Cardiac fibroblast (primary cell): ENCODE measurements around the gene DSG2.

ENCODE experiments used
- DNase-seq, 2 donors: peaks; one replicate each; pipeline versions ENCODE4 v3.0.0 to v3.0.0-alpha.2; 2010; ENCODE audit warnings: low read depth in 2 of 2
- H3K4me3 ChIP-seq, 2 donors: replicated peaks in 1 of 2; 1 replicate in 1 of 2; 2 replicates in 1 of 2; pipeline ENCODE4 v1.5.1; 2011; ENCODE audit warnings: low read depth in 2 of 2, low read length in 2 of 2, mild to moderate bottlenecking in 2 of 2, moderate library complexity in 1 of 2
- TF ChIP-seq, protein P1 (sequence below): IDR thresholded peaks from one replicate; pipeline ENCODE4 v1.5.1; 2011; ENCODE audit warnings: low read depth, mild to moderate bottlenecking, low read length, inconsistent platforms

The DSG2 gene

DNA sequence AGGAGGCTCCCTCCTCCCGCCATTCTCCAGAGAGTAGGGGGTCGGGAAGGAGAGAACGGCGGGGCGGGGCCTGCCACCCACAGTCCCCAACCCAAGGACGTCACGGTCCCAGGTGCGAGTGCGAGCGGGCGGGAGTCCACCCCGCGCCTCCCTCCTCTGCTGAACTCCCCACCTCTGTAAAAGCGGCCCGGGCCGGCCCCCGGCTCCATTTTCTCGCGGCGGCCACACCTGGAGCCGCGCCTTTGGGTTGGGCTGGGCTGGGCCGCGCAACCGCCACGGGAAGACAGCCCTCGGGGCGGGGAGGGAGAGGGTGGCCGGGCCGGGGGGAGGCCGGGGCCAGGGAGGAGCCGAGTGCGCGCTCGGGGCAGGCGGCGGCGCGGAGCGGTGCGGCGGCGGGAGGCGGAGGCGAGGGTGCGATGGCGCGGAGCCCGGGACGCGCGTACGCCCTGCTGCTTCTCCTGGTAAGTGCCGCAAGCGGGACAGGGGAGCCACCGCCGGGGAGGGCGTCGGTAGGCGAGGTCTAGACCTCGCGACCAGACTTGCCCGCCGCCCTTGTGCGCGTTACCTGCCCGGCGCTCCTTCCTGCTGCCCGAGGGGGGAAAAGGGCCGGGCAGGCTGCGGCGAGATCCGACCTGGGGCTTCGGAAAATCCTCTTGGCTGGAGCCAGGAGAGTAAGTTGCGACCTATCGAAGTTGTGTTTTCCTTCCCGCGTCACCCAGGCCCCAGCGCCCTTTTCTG, at the start of gene DSG2:
Gene DSG2, plus strand, starts transcription at position 342 of the 738 bp plus-strand sequence. Its CDS starts 75 bp downstream, at position 417.
- TF ChIP-seq, protein P1, sequence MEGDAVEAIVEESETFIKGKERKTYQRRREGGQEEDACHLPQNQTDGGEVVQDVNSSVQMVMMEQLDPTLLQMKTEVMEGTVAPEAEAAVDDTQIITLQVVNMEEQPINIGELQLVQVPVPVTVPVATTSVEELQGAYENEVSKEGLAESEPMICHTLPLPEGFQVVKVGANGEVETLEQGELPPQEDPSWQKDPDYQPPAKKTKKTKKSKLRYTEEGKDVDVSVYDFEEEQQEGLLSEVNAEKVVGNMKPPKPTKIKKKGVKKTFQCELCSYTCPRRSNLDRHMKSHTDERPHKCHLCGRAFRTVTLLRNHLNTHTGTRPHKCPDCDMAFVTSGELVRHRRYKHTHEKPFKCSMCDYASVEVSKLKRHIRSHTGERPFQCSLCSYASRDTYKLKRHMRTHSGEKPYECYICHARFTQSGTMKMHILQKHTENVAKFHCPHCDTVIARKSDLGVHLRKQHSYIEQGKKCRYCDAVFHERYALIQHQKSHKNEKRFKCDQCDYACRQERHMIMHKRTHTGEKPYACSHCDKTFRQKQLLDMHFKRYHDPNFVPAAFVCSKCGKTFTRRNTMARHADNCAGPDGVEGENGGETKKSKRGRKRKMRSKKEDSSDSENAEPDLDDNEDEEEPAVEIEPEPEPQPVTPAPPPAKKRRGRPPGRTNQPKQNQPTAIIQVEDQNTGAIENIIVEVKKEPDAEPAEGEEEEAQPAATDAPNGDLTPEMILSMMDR: no peak
- DNase-seq: peak; percentile 21 to 35
- H3K4me3 ChIP-seq: peak within 1 kb of the TSS; percentile 62 to 76

DNA sequence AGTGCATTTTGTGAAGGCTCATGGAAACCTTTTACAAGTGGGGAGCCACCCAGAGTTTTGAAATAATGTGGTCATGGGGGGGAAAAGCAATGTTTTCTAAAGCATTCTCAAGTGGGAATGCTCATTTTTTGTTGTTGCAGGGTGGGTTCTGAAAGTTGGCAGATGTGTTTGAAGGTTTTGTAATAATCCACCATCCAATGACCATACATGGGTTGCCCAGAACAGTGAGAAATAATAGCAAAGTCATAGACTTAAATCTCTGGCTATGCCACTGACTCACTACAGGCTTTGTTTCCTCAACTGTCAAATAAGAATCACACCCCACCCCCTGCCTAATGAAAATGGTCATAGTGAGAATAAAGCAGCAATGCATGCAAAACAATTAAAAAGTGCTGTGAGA, 47.6 kb upstream of the DSG2 start:
- TF ChIP-seq, protein P1: no peak
- DNase-seq: peak; percentile 10 to 47
- no peak overlapping the region for H3K4me3 ChIP-seq

DNA sequence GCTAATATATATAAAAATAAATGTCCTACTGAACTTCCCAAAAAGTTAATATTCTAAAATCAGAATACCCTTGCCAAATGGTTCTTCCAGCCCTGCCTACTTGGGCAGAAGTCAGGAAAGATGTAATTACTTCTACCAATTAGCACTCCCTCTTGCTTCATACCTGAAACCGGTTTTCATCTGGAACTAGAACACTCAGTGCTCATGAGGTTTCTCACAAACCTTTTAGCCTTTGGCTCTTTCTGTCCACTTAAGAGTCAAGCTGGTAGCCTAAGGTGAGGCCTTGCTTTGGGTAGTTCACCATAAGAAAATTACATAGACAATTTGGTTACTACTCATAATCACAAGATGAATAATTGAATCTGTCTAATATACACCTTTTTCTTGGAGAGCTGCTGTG, 46.4 kb upstream of the DSG2 start:
- TF ChIP-seq, protein P1: no peak
- no peak for DNase-seq
- no peak overlapping the region for H3K4me3 ChIP-seq

DNA sequence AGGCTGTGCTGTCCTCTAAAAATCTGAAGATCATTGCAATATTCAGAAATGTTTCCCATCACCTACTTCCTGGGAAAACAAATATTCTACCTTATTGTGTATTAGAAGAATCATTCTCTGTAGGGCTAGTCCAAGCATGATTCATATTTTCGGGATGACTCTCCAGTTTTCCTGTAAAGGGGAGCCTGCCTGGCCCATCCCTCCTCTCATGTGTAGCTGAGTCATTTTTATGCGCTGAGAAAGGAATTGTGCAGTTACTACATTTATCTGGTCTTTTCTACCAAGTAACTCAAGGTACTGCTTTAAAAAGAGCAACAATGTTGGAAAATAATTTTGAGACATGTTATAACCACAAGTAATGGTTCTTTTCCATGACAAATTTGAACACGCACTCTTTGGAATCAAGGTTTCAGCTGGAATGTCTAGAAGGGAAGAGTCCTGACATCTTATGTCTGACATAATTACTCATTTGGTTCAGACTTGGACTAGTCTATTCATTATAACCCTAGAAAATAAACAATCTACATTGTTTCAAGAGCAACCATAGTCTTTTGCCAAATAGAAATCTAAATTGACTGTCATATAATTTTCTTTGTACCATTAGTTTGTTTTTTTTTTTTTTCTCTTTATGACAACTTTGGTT, 43.8 kb upstream of the DSG2 start:
- peak; percentile 67 to 77 for DNase-seq
- TF ChIP-seq, protein P1: no peak
- no peak overlapping the region for H3K4me3 ChIP-seq

DNA sequence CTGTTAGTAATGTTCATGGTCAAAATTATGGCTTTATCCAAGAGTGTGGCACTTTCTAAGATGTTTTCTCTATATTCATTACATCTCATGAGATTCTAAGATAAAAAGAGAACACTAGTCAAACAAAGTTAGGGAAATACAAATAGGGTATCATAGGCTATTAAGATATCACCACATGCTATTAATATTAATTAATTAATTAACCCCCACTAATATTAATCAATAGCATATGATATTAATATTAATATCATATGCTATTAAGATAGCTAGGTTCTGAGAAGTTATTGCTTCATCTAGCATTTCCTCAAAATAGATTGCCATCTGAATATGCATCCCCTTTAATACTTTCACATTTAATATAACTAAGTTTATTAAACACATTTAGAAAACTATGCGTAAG, 28.3 kb upstream of the DSG2 start:
- no peak for DNase-seq
- H3K4me3 ChIP-seq: no peak overlapping the region
- TF ChIP-seq, protein P1: no peak

DNA sequence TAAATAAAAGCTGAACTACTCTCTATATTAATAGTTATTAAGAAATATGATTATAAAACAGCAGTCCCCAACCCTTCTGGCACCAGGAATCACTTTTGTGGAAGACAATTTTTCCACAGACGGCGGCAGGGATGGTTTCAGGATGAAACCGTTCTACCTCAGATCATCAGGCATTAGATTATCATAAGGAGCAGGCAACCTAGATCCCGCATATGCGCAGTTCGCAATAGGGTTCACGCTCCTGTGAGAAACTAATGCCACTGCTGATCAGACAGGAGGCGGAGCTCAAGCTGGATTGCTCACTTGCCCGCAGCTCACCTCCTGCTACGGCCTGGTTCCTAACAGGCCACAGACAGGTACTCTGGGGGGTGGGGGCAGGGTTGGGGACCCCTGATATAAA, 19.3 kb upstream of the DSG2 start:
- TF ChIP-seq, protein P1: no peak
- no peak for DNase-seq
- no peak overlapping the region for H3K4me3 ChIP-seq

DNA sequence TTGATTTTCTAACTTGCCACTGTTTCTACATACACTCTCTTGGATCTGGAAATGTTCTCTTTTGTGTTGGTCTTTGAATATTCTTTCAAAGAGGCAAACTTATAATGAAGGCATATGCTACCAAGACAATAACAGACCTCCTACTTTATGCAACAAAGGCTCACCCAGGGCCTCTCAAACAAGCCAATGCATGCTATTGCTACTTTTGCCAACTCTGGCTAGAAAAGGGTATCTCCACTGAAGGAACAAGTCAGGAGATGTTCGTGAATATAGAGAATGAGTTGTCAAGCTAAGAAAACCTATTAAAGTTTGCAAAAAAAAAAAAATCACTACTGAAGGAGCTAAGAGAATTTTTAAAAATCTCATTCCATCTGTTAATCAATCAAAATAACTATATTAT, 15.9 kb upstream of the DSG2 start:
- TF ChIP-seq, protein P1: no peak
- no peak overlapping the region for H3K4me3 ChIP-seq
- DNase-seq: no peak
